T-helper 22 cell (primary cell): Measurements from ENCODE around the gene ABCA7.

Source experiments
- DNase-seq: peaks from one replicate; pipeline ENCODE4 v3.0.0-alpha.2; 2020; ENCODE audit warnings: low read depth

The ABCA7 gene

DNA sequence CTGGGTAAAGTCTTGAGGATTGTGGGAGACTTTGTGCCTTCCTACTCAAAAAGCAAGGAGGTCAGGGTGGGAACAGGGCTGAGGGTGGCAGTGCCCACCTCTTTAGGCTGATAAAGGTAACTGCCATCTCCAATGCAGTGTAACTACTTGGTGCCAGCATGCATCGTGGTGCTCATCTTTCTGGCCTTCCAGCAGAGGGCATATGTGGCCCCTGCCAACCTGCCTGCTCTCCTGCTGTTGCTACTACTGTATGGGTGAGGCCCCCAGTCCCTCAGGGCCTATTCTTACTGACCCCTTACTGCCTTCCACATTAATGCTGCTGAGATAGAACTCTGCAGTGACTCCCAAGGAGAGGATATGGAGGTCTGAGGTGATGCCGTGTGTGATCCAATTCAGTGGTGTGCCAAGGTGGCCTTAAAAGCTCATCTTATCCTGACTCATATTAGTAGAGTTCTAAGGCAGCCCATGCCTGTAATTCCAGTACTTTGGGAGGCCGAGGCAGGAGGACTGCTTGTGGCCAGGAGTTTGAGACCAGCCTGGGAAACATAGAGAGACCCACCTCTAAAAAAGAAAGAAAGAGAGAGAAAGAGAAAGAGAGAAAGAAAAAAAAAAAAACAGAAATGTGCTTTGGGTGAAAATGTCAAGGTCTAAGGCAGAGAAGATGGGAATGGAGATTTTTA, 17.4 kb downstream of the ABCA7 start:
- no peak for DNase-seq

DNA sequence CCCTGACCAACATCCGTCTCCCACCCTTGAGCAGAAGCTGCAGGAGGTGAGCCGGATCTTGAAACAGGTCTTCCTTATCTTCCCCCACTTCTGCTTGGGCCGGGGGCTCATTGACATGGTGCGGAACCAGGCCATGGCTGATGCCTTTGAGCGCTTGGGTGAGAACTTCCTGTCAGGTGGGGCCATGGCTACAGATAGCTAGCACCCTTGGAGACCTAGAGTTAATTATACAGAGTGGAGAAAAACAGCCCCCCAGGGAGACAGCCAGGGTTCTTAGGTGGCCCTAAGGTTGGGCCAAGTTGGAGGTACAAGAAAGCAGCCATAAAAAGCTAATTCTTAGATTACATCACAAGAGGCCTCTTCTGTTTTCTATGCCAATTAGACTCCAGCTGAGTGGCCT, 18.2 kb downstream of the ABCA7 start:
- no peak for DNase-seq

DNA sequence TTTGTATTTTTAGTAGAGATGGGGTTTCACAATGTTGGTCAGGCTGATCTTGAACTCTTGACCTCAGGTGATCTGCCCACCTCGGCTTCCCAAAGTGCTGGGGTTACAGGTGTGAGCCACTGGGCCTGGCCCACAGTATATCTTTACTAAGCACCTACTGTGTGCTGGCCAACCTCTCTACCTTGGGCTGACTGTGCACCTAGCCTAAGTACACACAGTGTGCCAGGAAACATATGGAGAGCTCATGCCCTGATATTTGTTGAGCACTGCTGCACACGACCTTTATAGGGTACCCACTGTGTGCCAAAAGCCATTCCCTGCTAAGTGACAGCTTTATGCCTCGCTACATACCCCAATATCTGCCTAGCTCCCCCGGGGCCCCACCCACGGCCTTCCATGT, 20.8 kb downstream of the ABCA7 start:
- no peak for DNase-seq

DNA sequence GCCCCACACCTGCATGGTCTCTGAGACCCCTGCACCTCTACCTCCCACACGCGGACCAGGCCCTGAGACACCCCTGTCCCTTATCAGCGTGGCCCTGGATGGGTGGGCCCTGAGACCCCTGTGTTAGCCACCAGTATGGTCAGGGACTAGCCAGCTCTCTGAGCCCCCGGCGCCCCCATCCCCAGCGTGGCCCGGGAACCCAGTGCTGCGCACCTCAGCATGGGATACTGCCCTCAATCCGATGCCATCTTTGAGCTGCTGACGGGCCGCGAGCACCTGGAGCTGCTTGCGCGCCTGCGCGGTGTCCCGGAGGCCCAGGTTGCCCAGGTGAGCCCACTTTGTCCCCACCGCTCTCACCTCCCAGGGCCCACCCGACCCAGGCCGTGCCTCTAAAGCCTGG, 22.1 kb downstream of the ABCA7 start:
- DNase-seq = no peak

DNA sequence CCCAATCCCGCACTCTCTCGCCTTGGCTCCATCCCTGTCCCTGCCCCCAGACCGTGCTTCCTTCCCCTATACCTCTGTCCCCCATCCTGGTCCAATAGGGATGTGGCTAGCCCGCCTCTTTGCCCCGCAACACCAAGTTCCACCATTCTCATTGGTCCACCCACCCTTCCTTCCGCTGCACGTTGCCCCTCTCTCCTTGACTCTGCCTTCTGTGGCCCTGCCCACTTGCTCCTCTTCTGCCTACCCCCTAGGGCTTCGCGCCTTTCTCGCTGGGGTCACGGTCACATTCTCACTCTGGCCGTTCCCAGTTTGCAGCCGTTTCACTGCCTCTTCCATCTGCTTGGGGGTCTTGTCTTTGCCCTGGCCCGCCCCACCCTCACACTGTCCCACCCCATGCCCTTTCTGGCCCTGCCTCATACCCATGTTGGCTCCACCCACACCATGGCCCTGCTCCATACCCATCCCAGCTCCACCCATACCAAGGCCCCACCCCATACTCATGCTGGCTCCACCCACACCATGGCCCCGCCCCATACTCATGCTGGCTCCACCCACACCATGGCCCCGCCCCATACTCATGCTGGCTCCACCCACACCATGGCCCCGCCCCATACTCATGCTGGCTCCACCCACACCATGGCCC, 22.6 kb downstream of the ABCA7 start:
- DNase-seq = no peak

DNA sequence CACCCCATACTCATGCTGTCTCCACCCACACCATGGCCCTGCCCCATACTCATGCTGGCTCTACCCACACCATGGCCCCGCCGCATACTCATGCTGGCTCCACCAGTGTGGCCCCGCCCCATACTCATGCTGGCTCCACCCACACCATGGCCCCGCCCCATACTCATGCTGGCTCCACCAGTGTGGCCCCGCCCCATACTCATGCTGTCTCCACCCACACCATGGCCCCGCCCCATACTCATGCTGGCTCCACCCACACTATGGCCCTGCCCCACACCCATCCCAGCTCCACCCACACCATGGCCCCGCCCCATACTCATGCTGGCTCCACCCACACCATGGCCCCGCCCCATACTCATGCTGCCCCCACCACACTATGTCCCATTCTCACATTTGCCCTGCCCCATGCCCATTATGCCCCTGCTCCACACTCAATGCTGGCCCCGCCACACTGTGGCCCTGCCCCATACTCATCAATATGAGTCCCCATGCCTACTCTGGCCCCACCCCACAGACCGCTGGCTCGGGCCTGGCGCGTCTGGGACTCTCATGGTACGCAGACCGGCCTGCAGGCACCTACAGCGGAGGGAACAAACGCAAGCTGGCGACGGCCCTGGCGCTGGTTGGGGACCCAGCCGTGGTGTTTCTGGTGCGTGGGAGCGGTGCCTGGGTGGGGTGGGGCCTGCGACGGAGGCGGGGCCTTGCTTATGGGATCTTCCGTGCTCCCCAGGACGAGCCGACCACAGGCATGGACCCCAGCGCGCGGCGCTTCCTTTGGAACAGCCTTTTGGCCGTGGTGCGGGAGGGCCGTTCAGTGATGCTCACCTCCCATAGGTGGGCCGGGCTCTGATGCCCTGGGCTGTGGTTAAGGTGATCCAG, 23.4 kb downstream of the ABCA7 start:
- peak; percentile 59 for DNase-seq

DNA sequence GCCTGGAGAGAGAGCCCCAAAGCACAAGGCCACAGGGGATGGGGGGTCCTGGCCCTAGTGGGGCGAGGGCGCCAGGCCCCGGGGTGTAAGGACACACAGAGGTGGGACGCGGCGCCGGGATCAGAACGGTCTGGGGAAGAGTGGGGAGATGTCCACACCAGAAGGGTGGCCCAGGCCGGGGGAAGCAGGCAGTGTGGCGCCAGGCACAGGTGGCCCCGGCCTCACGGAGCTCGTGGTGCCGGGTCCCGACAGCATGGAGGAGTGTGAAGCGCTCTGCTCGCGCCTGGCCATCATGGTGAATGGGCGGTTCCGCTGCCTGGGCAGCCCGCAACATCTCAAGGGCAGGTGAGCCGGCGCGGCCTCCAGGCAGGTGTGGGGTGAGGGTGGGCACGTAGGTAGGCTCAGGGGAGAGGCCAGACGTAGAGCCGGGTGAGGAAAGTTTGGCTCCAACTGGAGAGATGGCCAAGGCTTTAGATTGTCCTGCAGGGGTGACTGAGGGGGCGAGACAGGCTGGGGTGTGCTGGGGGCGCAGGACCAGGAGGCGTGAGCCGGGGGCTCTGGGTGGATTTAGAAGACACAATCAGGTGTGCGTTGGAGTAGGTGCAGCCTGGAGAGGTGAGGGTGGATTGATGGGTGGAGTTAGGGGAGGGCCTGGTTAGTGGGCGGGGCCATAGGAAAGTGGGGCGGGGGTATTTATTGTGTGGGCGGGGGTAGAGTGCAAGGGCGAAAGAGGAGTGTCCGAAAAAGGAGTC, 24.2 kb downstream of the ABCA7 start:
- DNase-seq = no peak

DNA sequence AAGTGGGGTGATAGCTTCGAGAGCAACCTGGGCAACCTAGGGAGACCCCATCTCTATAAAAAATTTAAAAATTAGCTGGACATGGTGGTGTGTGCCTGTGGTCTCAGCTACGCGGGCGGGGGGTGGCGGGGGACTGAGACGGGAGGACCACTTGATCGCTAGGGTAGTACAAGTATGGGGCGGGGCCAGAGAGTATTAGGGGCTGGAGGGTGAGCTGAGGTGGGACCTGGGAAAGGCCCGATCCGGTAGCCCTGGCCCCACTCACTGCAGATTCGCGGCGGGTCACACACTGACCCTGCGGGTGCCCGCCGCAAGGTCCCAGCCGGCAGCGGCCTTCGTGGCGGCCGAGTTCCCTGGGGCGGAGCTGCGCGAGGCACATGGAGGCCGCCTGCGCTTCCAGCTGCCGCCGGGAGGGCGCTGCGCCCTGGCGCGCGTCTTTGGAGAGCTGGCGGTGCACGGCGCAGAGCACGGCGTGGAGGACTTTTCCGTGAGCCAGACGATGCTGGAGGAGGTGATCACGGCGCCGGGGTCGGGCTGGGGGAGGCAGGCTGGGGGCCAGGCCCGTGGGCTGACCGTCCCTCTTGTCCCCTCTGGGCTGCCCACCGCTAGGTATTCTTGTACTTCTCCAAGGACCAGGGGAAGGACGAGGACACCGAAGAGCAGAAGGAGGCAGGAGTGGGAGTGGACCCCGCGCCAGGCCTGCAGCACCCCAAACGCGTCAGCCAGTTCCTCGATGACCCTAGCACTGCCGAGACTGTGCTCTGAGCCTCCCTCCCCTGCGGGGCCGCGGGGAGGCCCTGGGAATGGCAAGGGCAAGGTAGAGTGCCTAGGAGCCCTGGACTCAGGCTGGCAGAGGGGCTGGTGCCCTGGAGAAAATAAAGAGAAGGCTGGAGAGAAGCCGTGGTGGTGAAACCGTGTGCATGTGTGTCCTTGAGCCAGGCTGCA, 25.0 kb downstream of the ABCA7 start:
- DNase-seq = peak; percentile 47

DNA sequence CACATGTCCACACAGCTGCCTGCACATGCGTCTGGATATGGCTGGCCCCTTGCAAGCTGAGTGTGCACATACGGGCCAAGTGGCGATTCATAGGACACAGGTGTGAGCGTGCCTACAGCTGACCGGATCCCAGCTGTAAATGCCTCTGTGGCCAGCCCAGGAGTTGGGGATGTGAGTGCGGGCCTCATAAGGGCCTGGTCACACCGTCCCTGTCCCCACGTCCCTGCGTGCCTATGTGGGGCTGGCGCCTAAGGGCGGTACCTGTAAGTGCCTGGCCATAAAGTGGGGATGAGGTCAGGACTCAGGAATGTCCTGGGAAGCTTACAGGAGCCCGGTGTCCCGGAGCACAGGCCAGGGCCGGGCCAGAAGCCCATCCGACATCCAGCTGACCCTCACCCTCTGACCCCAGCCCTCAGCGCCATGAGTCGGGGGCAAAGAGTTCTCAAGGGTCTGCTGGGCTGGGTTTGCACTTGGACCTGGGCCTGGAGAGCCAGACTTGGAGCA, 25.8 kb downstream of the ABCA7 start:
- no peak for DNase-seq

DNA sequence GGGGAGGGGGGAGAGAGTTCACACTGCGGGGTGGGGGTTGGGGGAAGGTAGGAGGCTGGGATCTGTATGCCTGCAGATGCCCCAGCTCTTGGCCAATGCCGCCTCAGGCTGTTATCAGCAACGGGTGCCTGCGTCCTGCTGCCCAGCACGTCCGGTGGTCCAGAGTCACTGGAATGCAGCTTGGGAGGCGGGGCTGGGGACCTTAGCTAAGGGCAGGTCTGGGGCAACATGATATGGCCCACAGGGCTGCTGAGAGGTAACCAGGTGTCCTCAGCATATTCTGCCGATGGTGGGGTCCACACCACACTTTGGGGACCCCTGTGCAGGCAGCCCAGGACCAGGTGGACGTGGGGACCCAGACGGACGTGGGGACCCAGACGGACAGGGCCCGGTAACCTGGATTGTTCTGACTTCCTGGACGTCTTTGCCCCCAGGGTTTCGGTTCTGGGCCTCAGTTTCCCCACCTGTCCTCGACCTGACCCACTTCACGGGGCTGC, 26.4 kb downstream of the ABCA7 start:
- DNase-seq = no peak

DNA sequence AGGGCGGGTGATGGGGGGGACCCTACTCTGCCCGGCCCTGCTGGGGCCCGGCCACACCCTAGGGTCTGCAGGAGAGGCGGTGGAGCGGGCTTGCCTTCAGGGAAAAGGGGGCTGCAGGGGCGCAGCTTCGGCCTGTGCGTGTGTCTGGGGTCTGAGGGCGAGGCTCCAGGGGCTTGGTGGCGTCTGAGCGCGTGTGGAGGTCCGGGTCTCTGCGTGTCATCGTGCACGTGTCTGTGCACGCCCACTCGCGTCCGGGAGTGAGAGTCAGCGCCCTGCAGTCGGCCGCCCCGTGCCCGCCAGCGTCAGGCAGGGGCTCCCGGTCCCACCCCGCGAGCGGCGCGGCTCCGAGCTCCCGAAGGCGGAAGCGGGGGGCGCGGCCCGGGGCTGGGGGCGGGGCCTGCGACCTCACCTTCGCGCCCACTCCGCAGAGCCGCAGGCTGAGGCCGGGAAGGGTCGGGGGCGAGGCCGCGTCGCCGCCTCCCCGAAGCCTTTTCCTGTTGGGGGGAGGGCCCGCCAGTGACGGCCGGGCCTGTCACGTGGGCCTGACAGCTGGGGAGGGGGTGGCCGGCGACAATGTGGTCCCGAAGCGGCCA, 26.9 kb downstream of the ABCA7 start, which contains the start of gene ARHGAP45:
Gene ARHGAP45, plus strand, starts transcription at position 420 of the 593 bp plus-strand sequence. CDS start 239 bp downstream, outside the sequence.
- peak; percentile 80 for DNase-seq

DNA sequence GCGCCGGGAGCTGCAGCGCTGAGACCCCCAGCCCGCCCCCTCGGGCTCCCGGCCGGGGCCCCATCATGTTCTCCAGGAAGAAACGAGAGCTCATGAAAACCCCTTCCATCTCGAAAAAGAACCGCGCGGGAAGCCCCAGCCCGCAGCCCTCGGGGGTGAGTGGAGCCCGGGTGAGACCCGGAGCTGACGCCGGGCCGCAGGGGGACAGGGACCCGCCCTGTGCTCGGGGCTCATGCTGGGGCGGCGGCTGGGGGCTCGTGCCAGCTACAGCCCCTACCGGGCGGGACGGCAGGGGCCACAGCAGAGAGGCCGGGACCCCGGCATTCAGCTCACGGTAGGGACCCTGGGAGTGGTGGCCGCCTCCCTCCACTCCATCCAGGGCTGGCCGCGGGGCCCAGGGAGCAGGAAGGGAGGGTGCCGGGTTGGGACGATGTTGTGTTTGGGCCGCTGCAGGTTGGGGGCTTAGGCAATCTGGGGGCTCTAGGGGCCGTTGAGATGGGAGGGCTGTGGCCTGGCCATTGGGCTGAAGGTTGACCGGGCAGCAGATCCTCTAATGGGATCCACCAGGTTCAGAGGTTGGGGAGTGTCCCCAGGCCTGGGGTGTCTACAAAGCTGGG, 27.5 kb downstream of the ABCA7 start:
- peak; percentile 77 for DNase-seq

DNA sequence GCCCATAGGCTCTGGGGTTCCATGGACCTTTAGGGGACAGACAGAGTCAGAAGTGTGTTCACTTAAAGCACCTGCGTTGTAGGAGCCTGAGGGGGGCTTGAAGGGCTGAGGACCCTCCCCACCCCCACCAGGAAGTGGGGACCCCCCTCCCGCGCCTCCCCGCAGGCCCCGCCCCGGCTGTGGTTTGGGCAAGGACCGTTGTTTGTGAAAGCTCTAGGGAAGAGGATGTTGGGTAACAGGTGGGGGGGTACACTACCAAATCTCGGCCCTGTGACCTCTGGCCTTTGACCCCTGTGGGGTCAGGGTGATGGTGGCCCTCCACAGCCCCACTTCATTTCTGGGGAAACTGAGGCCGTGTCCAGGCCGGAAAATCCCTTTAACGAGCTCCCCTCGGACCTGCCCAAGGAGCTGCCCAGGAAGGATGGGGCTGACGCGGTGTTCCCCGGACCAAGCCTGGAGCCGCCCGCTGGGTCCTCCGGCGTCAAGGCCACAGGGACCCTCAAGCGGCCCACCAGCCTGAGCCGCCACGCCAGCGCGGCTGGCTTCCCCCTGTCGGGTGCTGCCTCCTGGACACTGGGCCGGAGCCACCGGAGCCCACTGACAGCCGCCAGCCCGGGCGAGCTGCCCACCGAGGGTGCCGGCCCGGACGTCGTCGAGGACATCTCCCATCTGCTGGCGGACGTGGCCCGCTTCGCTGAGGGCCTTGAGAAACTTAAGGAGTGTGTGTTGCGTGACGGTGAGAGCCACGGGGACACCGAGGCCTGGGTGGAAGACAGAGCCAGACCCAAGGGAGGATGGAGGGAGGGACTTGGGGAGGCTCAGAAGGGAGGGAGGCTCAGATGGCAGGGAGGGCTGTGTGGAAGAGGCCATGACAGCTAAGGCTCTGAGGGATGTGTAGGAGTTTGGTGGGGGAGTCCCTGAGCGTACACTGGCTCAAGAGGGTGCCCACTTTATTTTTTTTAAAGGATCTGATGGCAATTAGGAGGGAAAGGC, 28.4 kb downstream of the ABCA7 start:
- peak; percentile 45 for DNase-seq

DNA sequence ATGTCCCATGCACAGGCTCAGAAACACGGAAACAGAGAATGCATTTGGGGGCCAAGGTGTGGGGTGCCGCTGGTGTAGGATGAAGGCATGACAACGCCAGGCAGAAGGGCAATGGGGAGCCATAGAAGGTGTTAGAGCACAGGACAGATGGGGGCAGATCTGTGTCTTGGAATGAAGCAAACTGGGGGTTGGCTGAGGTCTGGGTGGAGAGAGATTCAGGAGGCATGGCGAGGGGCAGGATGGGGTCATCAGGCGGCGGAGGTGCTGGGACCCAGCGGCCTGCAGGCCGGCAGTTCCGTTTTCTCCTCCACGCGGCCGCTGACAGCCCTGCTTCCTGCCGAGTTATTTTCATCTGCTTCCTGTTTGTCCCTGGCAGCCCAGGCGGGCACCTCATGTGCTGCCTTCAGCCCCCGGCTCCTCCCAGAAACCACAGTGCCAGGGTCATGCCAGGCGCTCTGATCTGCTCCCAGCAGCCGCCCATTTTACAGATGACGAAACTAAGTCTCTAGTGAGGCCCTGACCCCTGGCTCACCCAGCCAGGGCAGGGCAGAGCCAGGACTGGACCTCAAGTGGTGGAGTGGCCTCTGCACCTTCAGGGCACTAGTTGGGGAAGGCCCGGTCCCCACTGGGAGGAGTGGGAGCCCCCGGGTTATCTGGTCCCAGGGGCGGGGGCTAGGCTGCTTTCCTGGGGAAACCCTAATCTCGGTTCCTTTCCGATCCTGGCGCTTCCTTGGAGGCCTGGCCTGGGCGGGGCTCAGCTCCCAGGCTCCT, 29.3 kb downstream of the ABCA7 start:
- DNase-seq = peak; percentile 76

DNA sequence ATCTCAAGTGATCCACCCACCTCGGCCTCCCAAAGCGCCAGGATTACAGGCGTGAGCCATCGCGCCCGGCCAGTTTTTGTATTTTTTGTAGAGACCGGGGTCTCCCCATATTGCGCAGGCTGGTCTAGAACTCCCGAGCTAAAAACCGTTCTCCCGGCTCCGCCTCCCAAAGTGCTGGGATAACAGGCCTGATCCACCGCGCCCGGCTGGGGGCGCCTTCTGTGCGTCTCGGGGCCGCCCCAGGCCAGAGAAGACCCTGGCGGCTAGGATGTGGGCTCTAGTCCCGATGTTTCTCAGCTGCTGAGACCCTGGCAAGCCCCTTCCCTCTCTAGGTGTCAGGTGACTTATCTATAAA, 30.6 kb downstream of the ABCA7 start:
- DNase-seq = no peak

DNA sequence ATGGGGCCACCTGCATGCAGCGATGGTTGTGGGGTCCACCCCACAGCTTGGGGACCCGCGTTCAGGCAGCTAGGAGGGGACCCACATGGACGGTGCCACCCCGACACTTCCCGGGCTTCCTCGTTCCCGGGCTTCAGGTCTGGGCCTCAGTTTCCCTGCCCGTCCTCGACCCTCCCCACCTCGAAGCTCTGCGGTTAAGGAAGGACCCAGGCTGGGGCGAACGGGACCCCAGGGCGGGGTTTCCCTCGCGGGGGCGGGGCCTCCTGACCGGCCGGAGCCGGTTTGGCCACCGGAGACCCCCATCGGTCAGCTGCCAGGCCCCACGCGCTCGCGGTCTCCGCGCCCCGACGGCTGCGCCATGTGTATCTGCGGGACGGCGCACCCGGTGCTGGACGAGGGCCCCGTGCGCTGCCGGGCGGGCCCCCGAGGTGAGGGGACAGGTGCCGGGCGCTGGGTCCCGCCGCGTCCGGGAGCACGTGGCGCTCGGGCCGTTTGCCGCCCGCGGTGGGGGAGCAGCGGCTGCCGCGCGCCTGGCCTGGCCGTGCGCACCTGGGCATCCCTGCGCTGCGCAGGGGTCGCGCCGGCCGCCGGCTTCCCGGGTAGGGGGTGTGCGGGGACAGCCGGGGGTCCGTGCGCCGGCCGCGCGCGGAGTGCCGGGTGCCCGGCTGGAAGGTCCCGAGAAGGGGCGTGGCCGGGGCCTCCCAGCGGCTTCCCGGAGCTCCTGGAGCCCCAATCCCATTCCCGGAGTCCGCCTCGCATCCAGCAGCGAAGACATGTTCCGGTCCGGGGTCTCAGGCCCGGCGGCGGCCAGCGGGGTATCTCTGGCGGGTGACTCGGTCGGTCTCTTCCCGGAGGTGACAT, 31.3 kb downstream of the ABCA7 start:
- no peak for DNase-seq
